GM12878 (cell line): ENCODE measurements around the gene PRKCB. TPM values are rescaled to one million over a fixed set of nuclear protein-coding genes. Genes with fewer than 3 reads are reported as not detected.
A peak's percentile ranks its signal among the peaks of the same experiment; 100 is the strongest.

Source experiments
- BACH1 ChIP-seq: fragments of 450-650 bp; IDR thresholded peaks from 2 replicates; pipeline ENCODE4 v1.6.1; 2017; ENCODE audit warnings: mild to moderate bottlenecking, borderline replicate concordance
- GABPA ChIP-seq: IDR thresholded peaks from 2 replicates; pipeline ENCODE4 v1.6.1; 2014; ENCODE audit warnings: antibody characterized with exemption, low read depth, mild to moderate bottlenecking, inconsistent platforms
- IKZF2 ChIP-seq, 2 experiments: fragments of 450-650 bp; IDR thresholded peaks; 2 replicates each; pipeline ENCODE4 v1.6.1; 2017; ENCODE audit warnings: mild to moderate bottlenecking in 2 of 2, moderate library complexity in 2 of 2
- MEF2A ChIP-seq: IDR thresholded peaks from 2 replicates; pipeline ENCODE4 v1.6.1; 2011; ENCODE audit warnings: low read depth, mild to moderate bottlenecking, low read length, moderate library complexity; ENCODE audit not compliant: insufficient read depth
- NFIC ChIP-seq: IDR thresholded peaks from 2 replicates; pipeline ENCODE4 v1.6.1; 2012; ENCODE audit warnings: low read depth, mild to moderate bottlenecking, inconsistent platforms, low read length, moderate library complexity
- RB1 ChIP-seq: fragments of 450-650 bp; formaldehyde crosslinking; IDR thresholded peaks from 2 replicates; pipeline ENCODE4 v1.6.1; 2017; ENCODE audit warnings: mild to moderate bottlenecking, borderline replicate concordance
- RELA ChIP-seq: fragments of 450-650 bp; IDR thresholded peaks from 2 replicates; pipeline ENCODE4 v1.8.0; 2014; ENCODE audit warnings: borderline replicate concordance; ENCODE audit not compliant: partially characterized antibody
- RFX5 ChIP-seq: IDR thresholded peaks from 2 replicates; pipeline ENCODE4 v1.6.1; 2011; ENCODE audit warnings: low read depth, low read length, improper control_type of control experiment
- SMARCA5 ChIP-seq: fragments of 450-650 bp; IDR thresholded peaks from 2 replicates; pipeline ENCODE4 v1.6.1; 2017; ENCODE audit warnings: mild to moderate bottlenecking
- ZNF217 ChIP-seq: fragments of 450-650 bp; IDR thresholded peaks from 2 replicates; pipeline ENCODE4 v1.6.1; 2017; ENCODE audit warnings: antibody characterized with exemption, mild to moderate bottlenecking
- ZNF274 ChIP-seq: IDR thresholded peaks from one replicate; pipeline ENCODE4 v1.8.0; 2011; ENCODE audit not compliant: insufficient read length, insufficient read depth
- ZZZ3 ChIP-seq: IDR thresholded peaks from 2 replicates; pipeline ENCODE4 v1.6.1; 2011; ENCODE audit warnings: low read depth; ENCODE audit not compliant: control insufficient read depth, insufficient read length
- polyA plus RNA-seq, 11 experiments: library from polyadenylated mRNA; depleted of rRNA in 4 of 11; unstranded in 6 of 11; stranded (reverse) in 5 of 11; fragments of >200 nt; fragmentation: Nextera tagmentation in 4 of 11; fragmentation: Illumina TruSeq in 1 of 11; extraction: Ambion mirVana in 4 of 11; extraction: Trizol in 1 of 11; gene quantifications; 1 replicate in 1 of 11; 2 replicates in 10 of 11; pipeline versions ENCODE4 v1.2.1 to v1.2.3, GENCODE V29; 2011 to 2016; ENCODE audit warnings: inconsistent platforms in 2 of 11, missing spikeins in 2 of 11, low read depth in 1 of 11
- total RNA-seq, 4 experiments: library from RNA; depleted of rRNA in 3 of 4; stranded (reverse); fragments of >200 nt in 3 of 4; fragmentation: Illumina TruSeq in 1 of 4; extraction: Trizol in 1 of 4; gene quantifications; 2 replicates each; pipeline versions ENCODE4 v1.2.1 to v1.2.3, GENCODE V29; 2013 to 2021
- TF ChIP-seq, protein P1 (sequence below): IDR thresholded peaks from 2 replicates; pipeline ENCODE4 v1.6.1; 2012; ENCODE audit warnings: low read depth, low read length, improper control_type of control experiment
- TF ChIP-seq, protein P2 (sequence below): fragments of 450-650 bp; IDR thresholded peaks from 2 replicates; pipeline ENCODE4 v1.6.1; 2017; ENCODE audit warnings: antibody characterized with exemption, mild to moderate bottlenecking, moderate library complexity
- TF ChIP-seq, protein P3 (sequence below): fragments of 450-650 bp; IDR thresholded peaks from 2 replicates; pipeline ENCODE4 v1.6.1; 2017; ENCODE audit warnings: mild to moderate bottlenecking, moderate library complexity
- TF ChIP-seq, protein P4 (sequence below): fragments of 450-650 bp; IDR thresholded peaks from 2 replicates; pipeline ENCODE4 v1.6.1; 2018; ENCODE audit warnings: borderline replicate concordance, mild to moderate bottlenecking; ENCODE audit not compliant: partially characterized antibody
- TF ChIP-seq, protein P5 (sequence below): IDR thresholded peaks from 2 replicates; pipeline ENCODE4 v1.6.1; 2011; ENCODE audit warnings: low read depth, low read length, improper control_type of control experiment, borderline replicate concordance

The PRKCB gene
- total and polyA plus RNA-seq, 10 of the 15 experiments (the other 5 are each of a cell fraction or from before 2014, with no cell fraction given): 21.4 to 158 (median 97.3) TPM

DNA sequence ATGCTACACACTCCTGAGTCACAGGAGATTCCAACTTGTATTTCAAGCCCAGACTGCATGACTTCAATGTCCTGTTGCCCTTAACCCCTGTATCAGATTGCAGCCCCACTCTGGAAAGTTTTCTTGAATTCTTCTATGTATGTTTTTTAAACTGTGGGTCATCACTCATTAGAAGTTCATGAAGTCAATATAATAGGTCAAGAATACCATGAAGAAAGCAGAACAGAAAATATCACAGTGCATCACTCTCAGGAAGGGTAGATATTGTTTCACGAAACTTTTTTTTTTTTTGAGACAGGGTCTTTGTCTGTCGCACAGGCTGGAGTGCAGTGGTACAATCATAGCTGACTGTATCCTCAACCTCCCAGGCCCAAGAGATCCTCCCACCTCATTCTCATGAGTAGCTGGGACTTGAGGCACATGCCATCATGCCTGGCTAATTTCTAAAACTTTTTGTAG is 20.5 kb downstream of the PRKCB start (continued):
- TF ChIP-seq, protein P1, sequence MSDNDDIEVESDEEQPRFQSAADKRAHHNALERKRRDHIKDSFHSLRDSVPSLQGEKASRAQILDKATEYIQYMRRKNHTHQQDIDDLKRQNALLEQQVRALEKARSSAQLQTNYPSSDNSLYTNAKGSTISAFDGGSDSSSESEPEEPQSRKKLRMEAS: no peak
- no peak for TF ChIP-seq SMARCA5
- TF ChIP-seq, protein P2, sequence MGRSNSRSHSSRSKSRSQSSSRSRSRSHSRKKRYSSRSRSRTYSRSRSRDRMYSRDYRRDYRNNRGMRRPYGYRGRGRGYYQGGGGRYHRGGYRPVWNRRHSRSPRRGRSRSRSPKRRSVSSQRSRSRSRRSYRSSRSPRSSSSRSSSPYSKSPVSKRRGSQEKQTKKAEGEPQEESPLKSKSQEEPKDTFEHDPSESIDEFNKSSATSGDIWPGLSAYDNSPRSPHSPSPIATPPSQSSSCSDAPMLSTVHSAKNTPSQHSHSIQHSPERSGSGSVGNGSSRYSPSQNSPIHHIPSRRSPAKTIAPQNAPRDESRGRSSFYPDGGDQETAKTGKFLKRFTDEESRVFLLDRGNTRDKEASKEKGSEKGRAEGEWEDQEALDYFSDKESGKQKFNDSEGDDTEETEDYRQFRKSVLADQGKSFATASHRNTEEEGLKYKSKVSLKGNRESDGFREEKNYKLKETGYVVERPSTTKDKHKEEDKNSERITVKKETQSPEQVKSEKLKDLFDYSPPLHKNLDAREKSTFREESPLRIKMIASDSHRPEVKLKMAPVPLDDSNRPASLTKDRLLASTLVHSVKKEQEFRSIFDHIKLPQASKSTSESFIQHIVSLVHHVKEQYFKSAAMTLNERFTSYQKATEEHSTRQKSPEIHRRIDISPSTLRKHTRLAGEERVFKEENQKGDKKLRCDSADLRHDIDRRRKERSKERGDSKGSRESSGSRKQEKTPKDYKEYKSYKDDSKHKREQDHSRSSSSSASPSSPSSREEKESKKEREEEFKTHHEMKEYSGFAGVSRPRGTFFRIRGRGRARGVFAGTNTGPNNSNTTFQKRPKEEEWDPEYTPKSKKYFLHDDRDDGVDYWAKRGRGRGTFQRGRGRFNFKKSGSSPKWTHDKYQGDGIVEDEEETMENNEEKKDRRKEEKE: no peak
- no peak for TF ChIP-seq GABPA
- TF ChIP-seq NFIC: no peak
- no peak for TF ChIP-seq BACH1
- TF ChIP-seq ZNF217: no peak
- TF ChIP-seq RFX5: no peak
- no peak for TF ChIP-seq RB1
- TF ChIP-seq, protein P3, sequence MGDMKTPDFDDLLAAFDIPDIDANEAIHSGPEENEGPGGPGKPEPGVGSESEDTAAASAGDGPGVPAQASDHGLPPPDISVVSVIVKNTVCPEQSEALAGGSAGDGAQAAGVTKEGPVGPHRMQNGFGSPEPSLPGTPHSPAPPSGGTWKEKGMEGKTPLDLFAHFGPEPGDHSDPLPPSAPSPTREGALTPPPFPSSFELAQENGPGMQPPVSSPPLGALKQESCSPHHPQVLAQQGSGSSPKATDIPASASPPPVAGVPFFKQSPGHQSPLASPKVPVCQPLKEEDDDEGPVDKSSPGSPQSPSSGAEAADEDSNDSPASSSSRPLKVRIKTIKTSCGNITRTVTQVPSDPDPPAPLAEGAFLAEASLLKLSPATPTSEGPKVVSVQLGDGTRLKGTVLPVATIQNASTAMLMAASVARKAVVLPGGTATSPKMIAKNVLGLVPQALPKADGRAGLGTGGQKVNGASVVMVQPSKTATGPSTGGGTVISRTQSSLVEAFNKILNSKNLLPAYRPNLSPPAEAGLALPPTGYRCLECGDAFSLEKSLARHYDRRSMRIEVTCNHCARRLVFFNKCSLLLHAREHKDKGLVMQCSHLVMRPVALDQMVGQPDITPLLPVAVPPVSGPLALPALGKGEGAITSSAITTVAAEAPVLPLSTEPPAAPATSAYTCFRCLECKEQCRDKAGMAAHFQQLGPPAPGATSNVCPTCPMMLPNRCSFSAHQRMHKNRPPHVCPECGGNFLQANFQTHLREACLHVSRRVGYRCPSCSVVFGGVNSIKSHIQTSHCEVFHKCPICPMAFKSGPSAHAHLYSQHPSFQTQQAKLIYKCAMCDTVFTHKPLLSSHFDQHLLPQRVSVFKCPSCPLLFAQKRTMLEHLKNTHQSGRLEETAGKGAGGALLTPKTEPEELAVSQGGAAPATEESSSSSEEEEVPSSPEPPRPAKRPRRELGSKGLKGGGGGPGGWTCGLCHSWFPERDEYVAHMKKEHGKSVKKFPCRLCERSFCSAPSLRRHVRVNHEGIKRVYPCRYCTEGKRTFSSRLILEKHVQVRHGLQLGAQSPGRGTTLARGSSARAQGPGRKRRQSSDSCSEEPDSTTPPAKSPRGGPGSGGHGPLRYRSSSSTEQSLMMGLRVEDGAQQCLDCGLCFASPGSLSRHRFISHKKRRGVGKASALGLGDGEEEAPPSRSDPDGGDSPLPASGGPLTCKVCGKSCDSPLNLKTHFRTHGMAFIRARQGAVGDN: 0 out of 2 replicates have a peak, but pooled peaks have one; percentile 33
- TF ChIP-seq, protein P4, sequence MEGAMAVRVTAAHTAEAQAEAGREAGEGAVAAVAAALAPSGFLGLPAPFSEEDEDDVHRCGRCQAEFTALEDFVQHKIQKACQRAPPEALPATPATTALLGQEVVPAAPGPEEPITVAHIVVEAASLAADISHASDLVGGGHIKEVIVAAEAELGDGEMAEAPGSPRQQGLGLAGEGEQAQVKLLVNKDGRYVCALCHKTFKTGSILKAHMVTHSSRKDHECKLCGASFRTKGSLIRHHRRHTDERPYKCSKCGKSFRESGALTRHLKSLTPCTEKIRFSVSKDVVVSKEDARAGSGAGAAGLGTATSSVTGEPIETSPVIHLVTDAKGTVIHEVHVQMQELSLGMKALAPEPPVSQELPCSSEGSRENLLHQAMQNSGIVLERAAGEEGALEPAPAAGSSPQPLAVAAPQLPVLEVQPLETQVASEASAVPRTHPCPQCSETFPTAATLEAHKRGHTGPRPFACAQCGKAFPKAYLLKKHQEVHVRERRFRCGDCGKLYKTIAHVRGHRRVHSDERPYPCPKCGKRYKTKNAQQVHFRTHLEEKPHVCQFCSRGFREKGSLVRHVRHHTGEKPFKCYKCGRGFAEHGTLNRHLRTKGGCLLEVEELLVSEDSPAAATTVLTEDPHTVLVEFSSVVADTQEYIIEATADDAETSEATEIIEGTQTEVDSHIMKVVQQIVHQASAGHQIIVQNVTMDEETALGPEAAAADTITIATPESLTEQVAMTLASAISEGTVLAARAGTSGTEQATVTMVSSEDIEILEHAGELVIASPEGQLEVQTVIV: no peak
- TF ChIP-seq, protein P5, sequence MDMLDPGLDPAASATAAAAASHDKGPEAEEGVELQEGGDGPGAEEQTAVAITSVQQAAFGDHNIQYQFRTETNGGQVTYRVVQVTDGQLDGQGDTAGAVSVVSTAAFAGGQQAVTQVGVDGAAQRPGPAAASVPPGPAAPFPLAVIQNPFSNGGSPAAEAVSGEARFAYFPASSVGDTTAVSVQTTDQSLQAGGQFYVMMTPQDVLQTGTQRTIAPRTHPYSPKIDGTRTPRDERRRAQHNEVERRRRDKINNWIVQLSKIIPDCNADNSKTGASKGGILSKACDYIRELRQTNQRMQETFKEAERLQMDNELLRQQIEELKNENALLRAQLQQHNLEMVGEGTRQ: no peak
- no peak for TF ChIP-seq RELA
- peak in 1 of 2 experiments; percentile 37; a peak in 2 of 4 replicates for TF ChIP-seq IKZF2 (IDR thresholded peaks at IDR 0.05)
- TF ChIP-seq ZNF274: no peak
- no peak for TF ChIP-seq MEF2A
- no peak for TF ChIP-seq ZZZ3
